GM04504 (cell line): Measurements from ENCODE around the gene DHX15.

Experiments
- DNase-seq: peaks from one replicate; pipeline ENCODE4 v3.0.0-alpha.2; 2012; ENCODE audit warnings: low read depth

The DHX15 gene

GRCh38 chr4:24482871-24483270, 101.5 kb downstream of the DHX15 start:
- DNase-seq: no peak

GRCh38 chr4:24477919-24478318, 106.4 kb downstream of the DHX15 start:
- no peak for DNase-seq
